GM18868 (cell line): ENCODE results near the gene KCNQ1.

Experiments used
- ATAC-seq: cut with Tn5 transposase; IDR thresholded peaks from one replicate; pipeline ENCODE4 v1.9.1; 2021; ENCODE audit warnings: mild to moderate bottlenecking, moderate library complexity; ENCODE audit not compliant: unreplicated experiment

Gene KCNQ1

GRCh38 chr11:2808850-2809846, 364.3 kb downstream of the KCNQ1 start:
- ATAC-seq = no peak

- no peak for ATAC-seq
Measured at GRCh38 chr11:2809854-2810253, 365.0 kb downstream of the KCNQ1 start.

- ATAC-seq = no peak
Measured at GRCh38 chr11:2810411-2811205, 365.8 kb downstream of the KCNQ1 start.

GRCh38 chr11:2811206-2812091, 366.6 kb downstream of the KCNQ1 start:
- no peak for ATAC-seq

- ATAC-seq = no peak
Measured at GRCh38 chr11:2812371-2812991, 367.7 kb downstream of the KCNQ1 start.

GRCh38 chr11:2813141-2813908, 368.5 kb downstream of the KCNQ1 start:
- ATAC-seq = no peak

- no peak for ATAC-seq
Measured at GRCh38 chr11:2813968-2814367, 369.2 kb downstream of the KCNQ1 start.

GRCh38 chr11:2814751-2815150, 369.9 kb downstream of the KCNQ1 start:
- ATAC-seq = no peak

GRCh38 chr11:2815762-2816496, 371.1 kb downstream of the KCNQ1 start:
- no peak for ATAC-seq

- no peak for ATAC-seq
Measured at GRCh38 chr11:2816523-2816922, 371.7 kb downstream of the KCNQ1 start.

- no peak for ATAC-seq
Measured at GRCh38 chr11:2816941-2817421, 372.2 kb downstream of the KCNQ1 start.

- ATAC-seq = no peak
Measured at GRCh38 chr11:2817431-2817830, 372.6 kb downstream of the KCNQ1 start.

- no peak for ATAC-seq
Measured at GRCh38 chr11:2818021-2818420, 373.2 kb downstream of the KCNQ1 start.

- no peak for ATAC-seq
Measured at GRCh38 chr11:2818503-2818902, 373.7 kb downstream of the KCNQ1 start.

GRCh38 chr11:2819316-2819715, 374.5 kb downstream of the KCNQ1 start:
- ATAC-seq = no peak

- no peak for ATAC-seq
Measured at GRCh38 chr11:2820976-2821375, 376.2 kb downstream of the KCNQ1 start.

GRCh38 chr11:2821891-2822290, 377.1 kb downstream of the KCNQ1 start:
- ATAC-seq = no peak

- ATAC-seq = no peak
Measured at GRCh38 chr11:2824851-2825250, 380.0 kb downstream of the KCNQ1 start.
